ENCODE results near the gene ZNF766. TPM values are rescaled to one million over a fixed set of nuclear protein-coding genes. Genes with fewer than 3 reads are reported as not detected.

The ZNF766 gene
- total RNA-seq, 1 donor from 2014 or later, result 13.2 TPM

GRCh38 chr19:52234406-52234805, 35.0 kb upstream of the ZNF766 start:
- H3K9me3 ChIP-seq (ENCODE audit: insufficient read depth, low read depth, low read length), result no peaks in the 10 kb centered on the region
- H3K27ac ChIP-seq (ENCODE audit: low read depth, low read length), result no peak overlapping the region
- H3K4me3 ChIP-seq (ENCODE audit: insufficient read depth, low read depth, low read length), result no peak overlapping the region
- H3K79me2 ChIP-seq (ENCODE audit: insufficient read depth, low read length), result no peaks in the 10 kb centered on the region
- H3K9ac ChIP-seq (ENCODE audit: low read length), result no peak overlapping the region
- TF ChIP-seq EZH2 (IDR thresholded peaks at IDR 0.05; ENCODE audit: insufficient read depth, low read length) (no peak), CTCF (IDR thresholded peaks at IDR 0.05; ENCODE audit: insufficient read depth, low read depth, low read length) (no peak)
- DNase-seq (ENCODE audit: low read depth) (no peak), FAIRE-seq (no peak)
- H2AFZ ChIP-seq (ENCODE audit: low read depth, low read length), result no peak overlapping the region
- no peaks in the 10 kb centered on the region for H3K36me3 ChIP-seq (ENCODE audit: insufficient read depth, low read length)
- Mint-ChIP-seq H3K9me3 (ENCODE audit: unreplicated experiment) (no peaks in the 10 kb centered on the region), H3K4me1 (ENCODE audit: low read depth, unreplicated experiment) (peaks cover 10% of the 10 kb centered on the region), H3K4me3 (ENCODE audit: unreplicated experiment) (no peak overlapping the region), H3K27me3 (ENCODE audit: low read depth, unreplicated experiment) (no peaks in the 10 kb centered on the region), H3K36me3 (ENCODE audit: low read depth, unreplicated experiment) (peaks cover 4% of the 10 kb centered on the region), H3K27ac (ENCODE audit: unreplicated experiment) (no peak overlapping the region)
- no peak overlapping the region for H3K4me2 ChIP-seq (ENCODE audit: low read length)
- H3K4me1 ChIP-seq (ENCODE audit: insufficient read depth, low read length), result peaks cover 7% of the 10 kb centered on the region
- H4K20me1 ChIP-seq (ENCODE audit: insufficient read depth, low read length), result peaks cover 4% of the 10 kb centered on the region
- H3K27me3 ChIP-seq (ENCODE audit: insufficient read depth, low read length), result no peaks in the 10 kb centered on the region

- no peaks in the 10 kb centered on the region for H3K27me3 ChIP-seq (ENCODE audit: insufficient read depth, low read length)
- Mint-ChIP-seq H3K9me3 (ENCODE audit: unreplicated experiment) (no peaks in the 10 kb centered on the region), H3K36me3 (ENCODE audit: low read depth, unreplicated experiment) (no peaks in the 10 kb centered on the region), H3K27ac (ENCODE audit: unreplicated experiment) (no peak overlapping the region), H3K4me1 (ENCODE audit: low read depth, unreplicated experiment) (no peaks in the 10 kb centered on the region), H3K4me3 (ENCODE audit: unreplicated experiment) (no peak overlapping the region), H3K27me3 (ENCODE audit: low read depth, unreplicated experiment) (no peaks in the 10 kb centered on the region)
- DNase-seq (ENCODE audit: low read depth) (no peak), FAIRE-seq (no peak)
- no peaks in the 10 kb centered on the region for H3K9me3 ChIP-seq (ENCODE audit: insufficient read depth, low read depth, low read length)
- H3K4me1 ChIP-seq (ENCODE audit: insufficient read depth, low read length), result no peaks in the 10 kb centered on the region
- TF ChIP-seq CTCF (IDR thresholded peaks at IDR 0.05; ENCODE audit: insufficient read depth, low read depth, low read length) (no peak), EZH2 (IDR thresholded peaks at IDR 0.05; ENCODE audit: insufficient read depth, low read length) (no peak)
- H3K9ac ChIP-seq (ENCODE audit: low read length), result no peak overlapping the region
- no peaks in the 10 kb centered on the region for H3K36me3 ChIP-seq (ENCODE audit: insufficient read depth, low read length)
- H3K79me2 ChIP-seq (ENCODE audit: insufficient read depth, low read length), result no peaks in the 10 kb centered on the region
- no peak overlapping the region for H3K4me3 ChIP-seq (ENCODE audit: insufficient read depth, low read depth, low read length)
- H3K4me2 ChIP-seq (ENCODE audit: low read length), result no peak overlapping the region
- H3K27ac ChIP-seq (ENCODE audit: low read depth, low read length), result no peak overlapping the region
- H2AFZ ChIP-seq (ENCODE audit: low read depth, low read length), result no peak overlapping the region
- no peaks in the 10 kb centered on the region for H4K20me1 ChIP-seq (ENCODE audit: insufficient read depth, low read length)
These were observed 32.2 kb upstream of the ZNF766 start for GRCh38 chr19:52237197-52237596.

GRCh38 chr19:52237771-52238400, 31.5 kb upstream of the ZNF766 start:
- no peaks in the 10 kb centered on the region for H3K9me3 ChIP-seq (ENCODE audit: insufficient read depth, low read depth, low read length)
- no peaks in the 10 kb centered on the region for H3K36me3 ChIP-seq (ENCODE audit: insufficient read depth, low read length)
- H2AFZ ChIP-seq (ENCODE audit: low read depth, low read length), result no peak overlapping the region
- no peak overlapping the region for H3K4me3 Mint-ChIP-seq (ENCODE audit: unreplicated experiment)
- H3K27me3 ChIP-seq (ENCODE audit: insufficient read depth, low read length), result no peaks in the 10 kb centered on the region
- H3K4me1 ChIP-seq (ENCODE audit: insufficient read depth, low read length), result no peaks in the 10 kb centered on the region
- H3K4me1 Mint-ChIP-seq (ENCODE audit: low read depth, unreplicated experiment), result no peaks in the 10 kb centered on the region
- peak; percentile 84 for FAIRE-seq
- no peak overlapping the region for H3K4me3 ChIP-seq (ENCODE audit: insufficient read depth, low read depth, low read length)
- TF ChIP-seq EZH2 (IDR thresholded peaks at IDR 0.05; ENCODE audit: insufficient read depth, low read length) (no peak), CTCF (IDR thresholded peaks at IDR 0.05; ENCODE audit: insufficient read depth, low read depth, low read length) (peak; percentile 95)
- no peaks in the 10 kb centered on the region for H3K79me2 ChIP-seq (ENCODE audit: insufficient read depth, low read length)
- no peaks in the 10 kb centered on the region for H3K36me3 Mint-ChIP-seq (ENCODE audit: low read depth, unreplicated experiment)
- H3K27ac Mint-ChIP-seq (ENCODE audit: unreplicated experiment), result no peak overlapping the region
- H3K27ac ChIP-seq (ENCODE audit: low read depth, low read length), result no peak overlapping the region
- H3K27me3 Mint-ChIP-seq (ENCODE audit: low read depth, unreplicated experiment), result no peaks in the 10 kb centered on the region
- H3K4me2 ChIP-seq (ENCODE audit: low read length), result no peak overlapping the region
- no peaks in the 10 kb centered on the region for H4K20me1 ChIP-seq (ENCODE audit: insufficient read depth, low read length)
- peak; percentile 41 for DNase-seq (ENCODE audit: low read depth)
- H3K9me3 Mint-ChIP-seq (ENCODE audit: unreplicated experiment), result no peaks in the 10 kb centered on the region
- H3K9ac ChIP-seq (ENCODE audit: low read length), result no peak overlapping the region
